Small intestine (tissue), 7 donors: ENCODE measurements around the gene GYPE. TPM values are rescaled to one million over a fixed set of nuclear protein-coding genes. Genes with fewer than 3 reads are reported as not detected.
"Not testable (repeated sequence)": the region's sequence is repeated elsewhere in the genome, so short reads cannot be mapped to it uniquely, and the experiment has no call there.

Experiments
- DNase-seq, 2 donors: peaks; one replicate each; pipeline versions ENCODE4 v3.0.0 to v3.0.0-alpha.2; 2013
- FAIRE-seq: peaks from 2 replicates; lab custom pipeline; 2012; peaks lifted over from hg19 to GRCh38; lab: Jason Lieb, UNC
- H3K27ac ChIP-seq, 3 donors: one replicate each; pipeline ENCODE4 v1.5.1; 2013; ENCODE audit warnings: low read length in 2 of 3, mild to moderate bottlenecking in 2 of 3, control low read depth in 1 of 3, inconsistent platforms in 1 of 3, low read depth in 1 of 3, moderate library complexity in 1 of 3
- H3K27me3 ChIP-seq, 3 donors: one replicate each; pipeline ENCODE4 v1.6.1; 2013; ENCODE audit warnings: low read length in 3 of 3, inconsistent platforms in 1 of 3; ENCODE audit not compliant: control insufficient read depth in 3 of 3, insufficient read depth in 3 of 3
- H3K36me3 ChIP-seq, 3 donors: one replicate each; pipeline ENCODE4 v1.6.1; 2013; ENCODE audit warnings: low read length in 3 of 3, inconsistent platforms in 1 of 3, low read depth in 1 of 3, mild to moderate bottlenecking in 1 of 3, moderate library complexity in 1 of 3; ENCODE audit not compliant: control insufficient read depth in 3 of 3, insufficient read depth in 2 of 3
- H3K4me1 ChIP-seq, 3 donors: one replicate each; pipeline ENCODE4 v1.6.1; 2013; ENCODE audit warnings: low read length in 2 of 3, inconsistent platforms in 1 of 3, low read depth in 1 of 3, mild to moderate bottlenecking in 1 of 3, moderate library complexity in 1 of 3; ENCODE audit not compliant: control insufficient read depth in 3 of 3, insufficient read depth in 2 of 3
- H3K4me3 ChIP-seq, 3 donors: one replicate each; pipeline ENCODE4 v1.5.1; 2013; ENCODE audit warnings: low read length in 3 of 3, control low read depth in 1 of 3, inconsistent platforms in 1 of 3, low read depth in 1 of 3, mild to moderate bottlenecking in 1 of 3, moderate library complexity in 1 of 3
- H3K9me3 ChIP-seq, 2 donors: one replicate each; pipeline ENCODE4 v1.6.1; 2013; ENCODE audit warnings: low read depth in 1 of 2, low read length in 1 of 2; ENCODE audit not compliant: control insufficient read depth in 2 of 2, insufficient read depth in 1 of 2
- WGBS, 3 donors: extraction: QIAGEN DNeasy Blood & Tissue Kit; methylation state at CpG; one replicate each; pipeline ENCODE4 v1.1.7; 2013; 5-methylcytosine and 5-hydroxymethylcytosine counted together
- polyA plus RNA-seq, 4 donors: library from polyadenylated mRNA; stranded (reverse) in 3 of 4; unstranded in 1 of 4; fragments of 200-250 nt in 3 of 4; fragments of 120-200 nt in 1 of 4; gene quantifications; one replicate each; pipeline versions ENCODE4 v1.2.1 to v1.2.3, GENCODE V29; 2013
- donor health status: healthy with polysubstance abuse.
- donor health status: control.
- donor health status: control.
- donor health status: Bipolar disorder and iron deficiency.
- donor health status: healthy.

GYPE gene
- polyA plus RNA-seq, 4 donors: 0.27 TPM; not detected in 2

GRCh38 chr4:143857391-143858336, 47.7 kb downstream of the GYPE start:
- not testable (repeated sequence) for H3K27me3 ChIP-seq, H3K36me3 ChIP-seq, FAIRE-seq, H3K4me3 ChIP-seq, H3K27ac ChIP-seq, H3K9me3 ChIP-seq, DNase-seq, H3K4me1 ChIP-seq
- 59 to 71% (median 62%) methylated on average over 6 of the region's 6 CpGs for WGBS, 3 donors

GRCh38 chr4:143856017-143856557, 49.3 kb downstream of the GYPE start:
- not testable (repeated sequence) for H3K27me3 ChIP-seq, H3K4me1 ChIP-seq, FAIRE-seq, H3K4me3 ChIP-seq, DNase-seq, H3K27ac ChIP-seq, H3K36me3 ChIP-seq, H3K9me3 ChIP-seq
- WGBS, 3 donors: 68 to 79% (median 75%) methylated on average over 6 of the region's 6 CpGs

GRCh38 chr4:143854645-143855044, 50.7 kb downstream of the GYPE start:
- FAIRE-seq, H3K4me3 ChIP-seq, H3K4me1 ChIP-seq, H3K27ac ChIP-seq, H3K36me3 ChIP-seq, H3K9me3 ChIP-seq, H3K27me3 ChIP-seq, DNase-seq: not testable (repeated sequence)
- 51 to 65% (median 58%) methylated on average over 3 to 4 of the region's 4 CpGs for WGBS, 3 donors

GRCh38 chr4:143849296-143849695, 56.1 kb downstream of the GYPE start:
- whole genome bisulfite sequencing, 3 donors: 32 to 57% (median 40%) methylated on average over 2 of the region's 2 CpGs
- not testable (repeated sequence) for FAIRE-seq, DNase-seq, H3K36me3 ChIP-seq, H3K27me3 ChIP-seq, H3K4me1 ChIP-seq, H3K27ac ChIP-seq, H3K4me3 ChIP-seq, H3K9me3 ChIP-seq

- not testable (repeated sequence) for DNase-seq, FAIRE-seq, H3K4me1 ChIP-seq, H3K9me3 ChIP-seq, H3K27ac ChIP-seq, H3K27me3 ChIP-seq, H3K4me3 ChIP-seq, H3K36me3 ChIP-seq
- WGBS, 3 donors: 60 to 88% (median 69%) methylated on average over 1 of the region's 1 CpG
Measured at GRCh38 chr4:143843506-143843832, 61.9 kb downstream of the GYPE start.

GRCh38 chr4:143842624-143843505, 62.5 kb downstream of the GYPE start:
- DNase-seq, H3K9me3 ChIP-seq, H3K27me3 ChIP-seq, FAIRE-seq, H3K27ac ChIP-seq, H3K4me1 ChIP-seq, H3K4me3 ChIP-seq, H3K36me3 ChIP-seq: not testable (repeated sequence)
- 71 to 73% (median 72%) methylated on average over 2 to 3 of the region's 3 CpGs for WGBS, 3 donors

GRCh38 chr4:143839413-143839812, 65.9 kb downstream of the GYPE start:
- 42 to 64% (median 55%) methylated on average over 5 of the region's 7 CpGs for WGBS, 3 donors
- not testable (repeated sequence) for FAIRE-seq

GRCh38 chr4:143834196-143834595, 71.2 kb downstream of the GYPE start:
- not testable (repeated sequence) for H3K27ac ChIP-seq, FAIRE-seq, H3K9me3 ChIP-seq, DNase-seq, H3K4me3 ChIP-seq, H3K27me3 ChIP-seq, H3K36me3 ChIP-seq, H3K4me1 ChIP-seq
- 73 to 88% (median 82%) methylated on average over 4 of the region's 4 CpGs for WGBS, 3 donors

More at GRCh38 chr4:143839413-143839812, 65.9 kb downstream of the GYPE start:
- not testable (repeated sequence) for DNase-seq, H3K4me3 ChIP-seq, H3K36me3 ChIP-seq, H3K9me3 ChIP-seq, H3K27ac ChIP-seq, H3K27me3 ChIP-seq, H3K4me1 ChIP-seq
